ENCODE results near the gene COMMD9. TPM values are rescaled to one million over a fixed set of nuclear protein-coding genes. Genes with fewer than 3 reads are reported as not detected.

The COMMD9 gene
- polyA plus RNA-seq, 1 donor, result 54.6 TPM

- DNase-seq (ENCODE audit: low read depth), result no peak
These were observed 31.9 kb downstream of the COMMD9 start for GRCh38 chr11:36257351-36257750.

GRCh38 chr11:36254713-36255112, 34.5 kb downstream of the COMMD9 start:
- DNase-seq (ENCODE audit: low read depth), result no peak

GRCh38 chr11:36253238-36253637, 36.0 kb downstream of the COMMD9 start:
- no peak for DNase-seq (ENCODE audit: low read depth)

- no peak for DNase-seq (ENCODE audit: low read depth)
These were observed 37.4 kb downstream of the COMMD9 start for GRCh38 chr11:36251823-36252222.

- no peak for DNase-seq (ENCODE audit: low read depth)
These were observed 40.0 kb downstream of the COMMD9 start for GRCh38 chr11:36249246-36249645.

- DNase-seq (ENCODE audit: low read depth), result no peak
These were observed 40.8 kb downstream of the COMMD9 start for GRCh38 chr11:36248436-36248835.

GRCh38 chr11:36247493-36247892, 41.7 kb downstream of the COMMD9 start:
- DNase-seq (ENCODE audit: low read depth), result no peak

GRCh38 chr11:36243641-36244040, 45.6 kb downstream of the COMMD9 start:
- no peak for DNase-seq (ENCODE audit: low read depth)

- no peak for DNase-seq (ENCODE audit: low read depth)
These were observed 47.7 kb downstream of the COMMD9 start for GRCh38 chr11:36241497-36241896.

- no peak for DNase-seq (ENCODE audit: low read depth)
These were observed 48.4 kb downstream of the COMMD9 start for GRCh38 chr11:36240801-36241200.

- DNase-seq (ENCODE audit: low read depth), result no peak
These were observed 49.1 kb downstream of the COMMD9 start for GRCh38 chr11:36240173-36240572.

- no peak for DNase-seq (ENCODE audit: low read depth)
These were observed 49.6 kb downstream of the COMMD9 start for GRCh38 chr11:36239636-36240035.

GRCh38 chr11:36238881-36239280, 50.3 kb downstream of the COMMD9 start:
- DNase-seq (ENCODE audit: low read depth), result no peak

GRCh38 chr11:36238036-36238631, 51.1 kb downstream of the COMMD9 start:
- no peak for DNase-seq (ENCODE audit: low read depth)

- DNase-seq (ENCODE audit: low read depth), result no peak
These were observed 51.8 kb downstream of the COMMD9 start for GRCh38 chr11:36237391-36237790.

GRCh38 chr11:36235750-36236149, 53.5 kb downstream of the COMMD9 start:
- no peak for DNase-seq (ENCODE audit: low read depth)

GRCh38 chr11:36234825-36235224, 54.4 kb downstream of the COMMD9 start:
- DNase-seq (ENCODE audit: low read depth), result no peak

- DNase-seq (ENCODE audit: low read depth), result no peak
These were observed 56.0 kb downstream of the COMMD9 start for GRCh38 chr11:36233204-36233603.

- no peak for DNase-seq (ENCODE audit: low read depth)
These were observed 58.2 kb downstream of the COMMD9 start for GRCh38 chr11:36230779-36231699.

- no peak for DNase-seq (ENCODE audit: low read depth)
These were observed 60.0 kb downstream of the COMMD9 start for GRCh38 chr11:36229091-36229705.

- DNase-seq (ENCODE audit: low read depth), result no peak
These were observed 60.5 kb downstream of the COMMD9 start for GRCh38 chr11:36228689-36229088.

- no peak for DNase-seq (ENCODE audit: low read depth)
These were observed 62.2 kb downstream of the COMMD9 start for GRCh38 chr11:36227044-36227443.

Data from forelimb muscle (tissue), 1 donor.